ENCODE measurements around the gene TRAPPC2L.
"Not testable (repeated sequence)": the region's sequence is repeated elsewhere in the genome, so short reads cannot be mapped to it uniquely, and the experiment has no call there.

Gene TRAPPC2L

GRCh38 chr16:88888461-88889387 lies 31.8 kb downstream of the TRAPPC2L start:
- in situ Hi-C loops (cut with HindIII; ENCODE audit: low sequenced_read_pairs), result no loop called here

- in situ Hi-C loops (cut with HindIII; ENCODE audit: low sequenced_read_pairs), result not testable (repeated sequence)
Measured at GRCh38 chr16:88889702-88890352, 32.9 kb downstream of the TRAPPC2L start.

GRCh38 chr16:88891083-88891482 lies 34.2 kb downstream of the TRAPPC2L start:
- in situ Hi-C loops (cut with HindIII; ENCODE audit: low sequenced_read_pairs), result no loop called here

GRCh38 chr16:88892065-88892464 lies 35.1 kb downstream of the TRAPPC2L start:
- in situ Hi-C loops (cut with HindIII; ENCODE audit: low sequenced_read_pairs), result no loop called here

GRCh38 chr16:88893127-88893968 lies 36.4 kb downstream of the TRAPPC2L start:
- in situ Hi-C loops (cut with HindIII; ENCODE audit: low sequenced_read_pairs), result no loop called here

GRCh38 chr16:88894266-88894665 lies 37.3 kb downstream of the TRAPPC2L start:
- in situ Hi-C loops (cut with HindIII; ENCODE audit: low sequenced_read_pairs), result not testable (repeated sequence)

- in situ Hi-C loops (cut with HindIII; ENCODE audit: low sequenced_read_pairs), result no loop called here
Measured at GRCh38 chr16:88894681-88895300, 37.9 kb downstream of the TRAPPC2L start.

- in situ Hi-C loops (cut with HindIII; ENCODE audit: low sequenced_read_pairs), result no loop called here
Measured at GRCh38 chr16:88895335-88895734, 38.4 kb downstream of the TRAPPC2L start.

- in situ Hi-C loops (cut with HindIII; ENCODE audit: low sequenced_read_pairs), result no loop called here
Measured at GRCh38 chr16:88896238-88897070, 39.5 kb downstream of the TRAPPC2L start.

GRCh38 chr16:88897696-88898425 lies 40.9 kb downstream of the TRAPPC2L start:
- in situ Hi-C loops (cut with HindIII; ENCODE audit: low sequenced_read_pairs), result no loop called here

GRCh38 chr16:88899901-88900661 lies 43.2 kb downstream of the TRAPPC2L start:
- in situ Hi-C loops (cut with HindIII; ENCODE audit: low sequenced_read_pairs), result no loop called here

- in situ Hi-C loops (cut with HindIII; ENCODE audit: low sequenced_read_pairs), result no loop called here
Measured at GRCh38 chr16:88900662-88901052, 43.7 kb downstream of the TRAPPC2L start.

- in situ Hi-C loops (cut with HindIII; ENCODE audit: low sequenced_read_pairs), result no loop called here
Measured at GRCh38 chr16:88901718-88902337, 44.9 kb downstream of the TRAPPC2L start.

- in situ Hi-C loops (cut with HindIII; ENCODE audit: low sequenced_read_pairs), result no loop called here
Measured at GRCh38 chr16:88902744-88903143, 45.8 kb downstream of the TRAPPC2L start.

GRCh38 chr16:88903267-88903666 lies 46.3 kb downstream of the TRAPPC2L start:
- in situ Hi-C loops (cut with HindIII; ENCODE audit: low sequenced_read_pairs), result no loop called here

- in situ Hi-C loops (cut with HindIII; ENCODE audit: low sequenced_read_pairs), result no loop called here
Measured at GRCh38 chr16:88904676-88905365, 47.9 kb downstream of the TRAPPC2L start.

- in situ Hi-C loops (cut with HindIII; ENCODE audit: low sequenced_read_pairs), result no loop called here
Measured at GRCh38 chr16:88905563-88905962, 48.6 kb downstream of the TRAPPC2L start.
